ENCODE results near the gene PRRT4. TPM values are rescaled to one million over a fixed set of nuclear protein-coding genes. Genes with fewer than 3 reads are reported as not detected.

The PRRT4 gene
- polyA plus RNA-seq (0.12 to 0.23 TPM (median 0.12 TPM) in 3 replicates), polyA minus RNA-seq (not detected in 3 replicates)
- not detected for polyA plus RNA-seq (2011; ENCODE audit: low read depth)
- polyA plus RNA-seq (2011; cell fraction: cytosol; rRNA removed) = 0.08 and 0.10 TPM in 2 replicates
- polyA plus RNA-seq (2011; cell fraction: nucleus; rRNA removed) = 0.59 and 0.79 TPM in 2 replicates
- 0.18 and 0.76 TPM in 2 replicates for polyA plus RNA-seq (2012; ENCODE audit: low replicate concordance)
- polyA minus RNA-seq (2011; cell fraction: cytosol; rRNA and poly(A)+ RNA removed) = not detected
- polyA minus RNA-seq (2011; cell fraction: nucleus; rRNA and poly(A)+ RNA removed) = 0.54 TPM in 1 of 2 replicates, not detected in the other

- no peaks in the 10 kb centered on the region for H3K9me1 ChIP-seq (ENCODE audit: control insufficient read depth, extremely low read depth, insufficient read depth, low read length)
- H3K27ac ChIP-seq (ENCODE audit: control insufficient read depth, insufficient read depth, low read length) = no peak within 1 kb of the TSS
- no peaks in the 10 kb centered on the region for H3K79me2 ChIP-seq (ENCODE audit: control insufficient read depth, insufficient read depth, low read length)
- FAIRE-seq (peak; percentile 59), DNase-seq (ENCODE audit: low read depth, low spot score) (no peak)
- H3K36me3 ChIP-seq (ENCODE audit: control insufficient read depth in 2 of 2, extremely low read depth in 1 of 2, insufficient read depth in 2 of 2, low read length in 2 of 2) = no peaks in the 10 kb centered on the region
- dilution Hi-C loops (cut with MboI; ENCODE audit: extremely low pct_ligation_motif_present, low sequenced_read_pairs) = no loop called here
- H3K9me3 ChIP-seq (ENCODE audit: control insufficient read depth, low read depth, low read length) = no peaks in the 10 kb centered on the region
- H4K20me1 ChIP-seq (ENCODE audit: control insufficient read depth, extremely low read depth, insufficient read depth, low read length) = no peaks in the 10 kb centered on the region
- peak in 1 of 3 experiments; percentile 7 for TF ChIP-seq CTCF (optimal IDR thresholded peaks at IDR 0.05 in 1 of 3, IDR thresholded peaks at IDR 0.05 in 1 of 3, conservative IDR thresholded peaks at IDR 0.05 in 1 of 3; ENCODE audit: extremely low read depth in 1 of 3, insufficient read depth in 2 of 3, low read length in 3 of 3)
- TF ChIP-seq EZH2 (IDR thresholded peaks at IDR 0.05; ENCODE audit: low read length) = no peak
- H3K27me3 ChIP-seq (ENCODE audit: control insufficient read depth, extremely low read depth, insufficient read depth, low read length) = no peaks in the 10 kb centered on the region
- H3K9ac ChIP-seq (ENCODE audit: control insufficient read depth, extremely low read depth, insufficient read depth, low read length) = peak within 1 kb of the TSS; percentile 31
- peak within 1 kb of the TSS; percentile 39 to 63 (median 58) for H3K4me3 ChIP-seq (ENCODE audit: control insufficient read depth in 2 of 3, extremely low read depth in 1 of 3, insufficient read depth in 2 of 3, low read depth in 1 of 3, low read length in 3 of 3)
- peak within 1 kb of the TSS; percentile 50 for H2AFZ ChIP-seq (ENCODE audit: control insufficient read depth, low read length)
- H3K4me1 ChIP-seq (ENCODE audit: control insufficient read depth, extremely low read depth, insufficient read depth, low read length) = peaks cover 28% of the 10 kb centered on the region
- H3K4me2 ChIP-seq (ENCODE audit: control insufficient read depth, extremely low read depth, insufficient read depth, low read depth, low read length) = peak within 1 kb of the TSS; percentile 78
Observed at GRCh38 chr7:128361411-128362379, at the start of gene PRRT4. PRRT4 (minus strand) TSS chr7:128361690.

- FAIRE-seq (peak; percentile 53), DNase-seq (ENCODE audit: low read depth, low spot score) (no peak)
- H3K79me2 ChIP-seq (ENCODE audit: control insufficient read depth, insufficient read depth, low read length) = peaks cover under 1% of the 10 kb centered on the region
- H3K9ac ChIP-seq (ENCODE audit: control insufficient read depth, extremely low read depth, insufficient read depth, low read length) = peak overlapping the region; percentile 73
- TF ChIP-seq CTCF (optimal IDR thresholded peaks at IDR 0.05 in 1 of 3, IDR thresholded peaks at IDR 0.05 in 1 of 3, conservative IDR thresholded peaks at IDR 0.05 in 1 of 3; ENCODE audit: extremely low read depth in 1 of 3, insufficient read depth in 2 of 3, low read length in 3 of 3) = no peak
- no peaks in the 10 kb centered on the region for H3K9me1 ChIP-seq (ENCODE audit: control insufficient read depth, extremely low read depth, insufficient read depth, low read length)
- H3K27ac ChIP-seq (ENCODE audit: control insufficient read depth, insufficient read depth, low read length) = peak overlapping the region; percentile 63
- peak overlapping the region; percentile 60 to 91 (median 71) for H3K4me3 ChIP-seq (ENCODE audit: control insufficient read depth in 2 of 3, extremely low read depth in 1 of 3, insufficient read depth in 2 of 3, low read depth in 1 of 3, low read length in 3 of 3)
- peak overlapping the region; percentile 99 for H3K4me2 ChIP-seq (ENCODE audit: control insufficient read depth, extremely low read depth, insufficient read depth, low read depth, low read length)
- dilution Hi-C loops (cut with MboI; ENCODE audit: extremely low pct_ligation_motif_present, low sequenced_read_pairs) = no loop called here
- peaks cover 27% of the 10 kb centered on the region for H3K4me1 ChIP-seq (ENCODE audit: control insufficient read depth, extremely low read depth, insufficient read depth, low read length)
- no peaks in the 10 kb centered on the region for H3K27me3 ChIP-seq (ENCODE audit: control insufficient read depth, extremely low read depth, insufficient read depth, low read length)
- peak overlapping the region; percentile 99 for H2AFZ ChIP-seq (ENCODE audit: control insufficient read depth, low read length)
- no peaks in the 10 kb centered on the region for H4K20me1 ChIP-seq (ENCODE audit: control insufficient read depth, extremely low read depth, insufficient read depth, low read length)
- no peaks in the 10 kb centered on the region for H3K36me3 ChIP-seq (ENCODE audit: control insufficient read depth in 2 of 2, extremely low read depth in 1 of 2, insufficient read depth in 2 of 2, low read length in 2 of 2)
- no peaks in the 10 kb centered on the region for H3K9me3 ChIP-seq (ENCODE audit: control insufficient read depth, low read depth, low read length)
Observed at GRCh38 chr7:128410451-128410753, 48.9 kb upstream of the PRRT4 start.
